Measurements from ENCODE around the gene STK11.

STK11 gene

GRCh38 chr19:1230783-1231489 is 25.4 kb downstream of the STK11 start:
- Histone ChIP-seq H3K14ac (ENCODE audit: low read length) (no peak overlapping the region), H4K91ac (ENCODE audit: low read depth, low read length, poor library complexity) (no peak overlapping the region), H3K79me1 (ENCODE audit: low read depth, low read length) (peaks cover 27% of the 10 kb centered on the region), H3K4ac (ENCODE audit: low read length) (no peak overlapping the region), H2AK5ac (ENCODE audit: low read depth, low read length) (no peak overlapping the region), H2BK12ac (ENCODE audit: low read length) (no peak overlapping the region), H3K4me3 (ENCODE audit: low read length in 2 of 2) (no peak overlapping the region), H3K18ac (ENCODE audit: low read length) (no peak overlapping the region), H2BK15ac (ENCODE audit: low read length) (no peak overlapping the region), H2BK5ac (ENCODE audit: low read length) (peak overlapping the region; percentile 35), H3K23ac (ENCODE audit: low read depth, low read length, poor library complexity) (peak overlapping the region; percentile 10), H3K27me3 (ENCODE audit: control insufficient read depth in 3 of 3, insufficient read depth in 3 of 3, low read depth in 1 of 3, low read length in 3 of 3) (no peaks in the 10 kb centered on the region), H2BK120ac (ENCODE audit: low read depth, low read length) (no peak overlapping the region), H3K4me2 (ENCODE audit: insufficient read depth, low read length, poor library complexity, severe bottlenecking) (no peak overlapping the region), H3K4me1 (ENCODE audit: control insufficient read depth in 2 of 2, insufficient read depth in 1 of 2, low read depth in 1 of 2, low read length in 2 of 2) (peaks cover 2 to 3% of the 10 kb centered on the region in 2 donors), H3K27ac (replicated peaks; ENCODE audit: low read length) (no peak overlapping the region), H3K9me3 (replicated peaks in 1 of 2; ENCODE audit: control insufficient read depth in 2 of 2, insufficient read depth in 1 of 2, low read depth in 1 of 2, low read length in 2 of 2) (no peaks in the 10 kb centered on the region), H3K9ac (ENCODE audit: low read depth, low read length, poor library complexity) (peak overlapping the region; percentile 70), H3K36me3 (replicated peaks in 1 of 2; ENCODE audit: control insufficient read depth in 2 of 2, insufficient read depth in 2 of 2, low read length in 2 of 2) (peaks cover 47 to 77% of the 10 kb centered on the region in 2 donors), H4K8ac (ENCODE audit: low read depth, low read length) (no peak overlapping the region), H2AFZ (ENCODE audit: low read length) (no peak overlapping the region)
- no CpG with 5 or more reads among the region's 38 CpGs for whole genome bisulfite sequencing, 2 donors (ENCODE audit: extremely low coverage in 2 of 2, insufficient read length in 2 of 2, insufficient replicate concordance in 1 of 2)
- DNase-seq (ENCODE audit: low spot score) = no peak

- Histone ChIP-seq H4K91ac (ENCODE audit: low read depth, low read length, poor library complexity) (no peak overlapping the region), H3K36me3 (replicated peaks in 1 of 2; ENCODE audit: control insufficient read depth in 2 of 2, insufficient read depth in 2 of 2, low read length in 2 of 2) (peaks cover 46 to 68% of the 10 kb centered on the region in 2 donors), H4K8ac (ENCODE audit: low read depth, low read length) (peak overlapping the region; percentile 92), H3K9me3 (replicated peaks in 1 of 2; ENCODE audit: control insufficient read depth in 2 of 2, insufficient read depth in 1 of 2, low read depth in 1 of 2, low read length in 2 of 2) (no peaks in the 10 kb centered on the region), H2BK120ac (ENCODE audit: low read depth, low read length) (no peak overlapping the region), H3K4me3 (ENCODE audit: low read length in 2 of 2) (no peak overlapping the region), H3K23ac (ENCODE audit: low read depth, low read length, poor library complexity) (no peak overlapping the region), H3K27me3 (ENCODE audit: control insufficient read depth in 3 of 3, insufficient read depth in 3 of 3, low read depth in 1 of 3, low read length in 3 of 3) (no peaks in the 10 kb centered on the region), H3K14ac (ENCODE audit: low read length) (peak overlapping the region; percentile 47), H3K4me2 (ENCODE audit: insufficient read depth, low read length, poor library complexity, severe bottlenecking) (no peak overlapping the region), H3K27ac (replicated peaks; ENCODE audit: low read length) (no peak overlapping the region), H2BK15ac (ENCODE audit: low read length) (no peak overlapping the region), H3K79me1 (ENCODE audit: low read depth, low read length) (peaks cover 32% of the 10 kb centered on the region), H2BK12ac (ENCODE audit: low read length) (no peak overlapping the region), H3K4me1 (ENCODE audit: control insufficient read depth in 2 of 2, insufficient read depth in 1 of 2, low read depth in 1 of 2, low read length in 2 of 2) (peaks cover 8% of the 10 kb centered on the region in 2 donors), H3K9ac (ENCODE audit: low read depth, low read length, poor library complexity) (peak overlapping the region; percentile 44), H2AK5ac (ENCODE audit: low read depth, low read length) (peak overlapping the region; percentile 70), H2BK5ac (ENCODE audit: low read length) (peak overlapping the region; percentile 48), H3K18ac (ENCODE audit: low read length) (peak overlapping the region; percentile 48), H3K4ac (ENCODE audit: low read length) (no peak overlapping the region), H2AFZ (ENCODE audit: low read length) (no peak overlapping the region)
- no peak for DNase-seq (ENCODE audit: low spot score)
- no CpG with 5 or more reads among the region's 15 CpGs for WGBS, 2 donors (ENCODE audit: extremely low coverage in 2 of 2, insufficient read length in 2 of 2, insufficient replicate concordance in 1 of 2)
Measured at GRCh38 chr19:1231729-1232637, 26.4 kb downstream of the STK11 start.

GRCh38 chr19:1232652-1233072 is 27.1 kb downstream of the STK11 start:
- no peaks in the 10 kb centered on the region for H3K9me3 ChIP-seq (replicated peaks in 1 of 2; ENCODE audit: control insufficient read depth in 2 of 2, insufficient read depth in 1 of 2, low read depth in 1 of 2, low read length in 2 of 2)
- no peak overlapping the region for H2BK15ac ChIP-seq (ENCODE audit: low read length)
- no peak overlapping the region for H3K27ac ChIP-seq (replicated peaks; ENCODE audit: low read length)
- no peak overlapping the region for H2BK120ac ChIP-seq (ENCODE audit: low read depth, low read length)
- no peak overlapping the region for H3K4ac ChIP-seq (ENCODE audit: low read length)
- DNase-seq (ENCODE audit: low spot score) = no peak
- H3K18ac ChIP-seq (ENCODE audit: low read length) = no peak overlapping the region
- no peak overlapping the region for H4K91ac ChIP-seq (ENCODE audit: low read depth, low read length, poor library complexity)
- peaks cover 46 to 61% of the 10 kb centered on the region in 2 donors for H3K36me3 ChIP-seq (replicated peaks in 1 of 2; ENCODE audit: control insufficient read depth in 2 of 2, insufficient read depth in 2 of 2, low read length in 2 of 2)
- no peak overlapping the region for H3K4me3 ChIP-seq (ENCODE audit: low read length in 2 of 2)
- H3K27me3 ChIP-seq (ENCODE audit: control insufficient read depth in 3 of 3, insufficient read depth in 3 of 3, low read depth in 1 of 3, low read length in 3 of 3) = no peaks in the 10 kb centered on the region
- H2AK5ac ChIP-seq (ENCODE audit: low read depth, low read length) = no peak overlapping the region
- H3K23ac ChIP-seq (ENCODE audit: low read depth, low read length, poor library complexity) = no peak overlapping the region
- H4K8ac ChIP-seq (ENCODE audit: low read depth, low read length) = no peak overlapping the region
- no peak overlapping the region for H2BK12ac ChIP-seq (ENCODE audit: low read length)
- no peak overlapping the region for H2BK5ac ChIP-seq (ENCODE audit: low read length)
- no peak overlapping the region for H3K14ac ChIP-seq (ENCODE audit: low read length)
- H2AFZ ChIP-seq (ENCODE audit: low read length) = no peak overlapping the region
- H3K79me1 ChIP-seq (ENCODE audit: low read depth, low read length) = peaks cover 35% of the 10 kb centered on the region
- no CpG with 5 or more reads among the region's 15 CpGs for WGBS, 2 donors (ENCODE audit: extremely low coverage in 2 of 2, insufficient read length in 2 of 2, insufficient replicate concordance in 1 of 2)
- peaks cover 8% of the 10 kb centered on the region in 2 donors for H3K4me1 ChIP-seq (ENCODE audit: control insufficient read depth in 2 of 2, insufficient read depth in 1 of 2, low read depth in 1 of 2, low read length in 2 of 2)
- H3K4me2 ChIP-seq (ENCODE audit: insufficient read depth, low read length, poor library complexity, severe bottlenecking) = no peak overlapping the region
- no peak overlapping the region for H3K9ac ChIP-seq (ENCODE audit: low read depth, low read length, poor library complexity)

- Histone ChIP-seq H2BK12ac (ENCODE audit: low read length) (no peak overlapping the region), H3K79me1 (ENCODE audit: low read depth, low read length) (peaks cover 35% of the 10 kb centered on the region), H3K9ac (ENCODE audit: low read depth, low read length, poor library complexity) (no peak overlapping the region), H2BK5ac (ENCODE audit: low read length) (no peak overlapping the region), H3K14ac (ENCODE audit: low read length) (no peak overlapping the region), H3K4ac (ENCODE audit: low read length) (no peak overlapping the region), H3K27me3 (ENCODE audit: control insufficient read depth in 3 of 3, insufficient read depth in 3 of 3, low read depth in 1 of 3, low read length in 3 of 3) (no peaks in the 10 kb centered on the region), H3K27ac (replicated peaks; ENCODE audit: low read length) (no peak overlapping the region), H3K18ac (ENCODE audit: low read length) (no peak overlapping the region), H3K9me3 (replicated peaks in 1 of 2; ENCODE audit: control insufficient read depth in 2 of 2, insufficient read depth in 1 of 2, low read depth in 1 of 2, low read length in 2 of 2) (no peaks in the 10 kb centered on the region), H4K91ac (ENCODE audit: low read depth, low read length, poor library complexity) (no peak overlapping the region), H3K4me1 (ENCODE audit: control insufficient read depth in 2 of 2, insufficient read depth in 1 of 2, low read depth in 1 of 2, low read length in 2 of 2) (peaks cover 8 to 10% of the 10 kb centered on the region in 2 donors), H2AFZ (ENCODE audit: low read length) (no peak overlapping the region), H3K36me3 (replicated peaks in 1 of 2; ENCODE audit: control insufficient read depth in 2 of 2, insufficient read depth in 2 of 2, low read length in 2 of 2) (peaks cover 44 to 56% of the 10 kb centered on the region in 2 donors), H3K4me2 (ENCODE audit: insufficient read depth, low read length, poor library complexity, severe bottlenecking) (no peak overlapping the region), H3K4me3 (ENCODE audit: low read length in 2 of 2) (no peak overlapping the region), H4K8ac (ENCODE audit: low read depth, low read length) (no peak overlapping the region), H2AK5ac (ENCODE audit: low read depth, low read length) (no peak overlapping the region), H3K23ac (ENCODE audit: low read depth, low read length, poor library complexity) (no peak overlapping the region), H2BK15ac (ENCODE audit: low read length) (no peak overlapping the region), H2BK120ac (ENCODE audit: low read depth, low read length) (no peak overlapping the region)
- DNase-seq (ENCODE audit: low spot score) = no peak
- WGBS, 2 donors (ENCODE audit: extremely low coverage in 2 of 2, insufficient read length in 2 of 2, insufficient replicate concordance in 1 of 2) = no CpG with 5 or more reads among the region's 24 CpGs
Measured at GRCh38 chr19:1233115-1233667, 27.6 kb downstream of the STK11 start.

Measured in neuronal stem cell (in vitro differentiated cells).